Right atrium auricular region (tissue), 2 donors: ENCODE data around the gene GPR65. TPM values are rescaled to one million over a fixed set of nuclear protein-coding genes. Genes with fewer than 3 reads are reported as not detected.

ENCODE experiments used
- DNase-seq: peaks from one replicate; pipeline ENCODE4 v3.0.0-alpha.2; 2019; ENCODE audit warnings: low spot score
- H3K27ac ChIP-seq, 2 donors: fragments of 200-600 bp; sonication (generic); 1 replicate in 1 of 2; 2 replicates in 1 of 2; pipeline ENCODE4 v1.5.1; 2016 to 2019
- H3K27me3 ChIP-seq, 2 donors: fragments of 200-600 bp; sonication (generic); one replicate each; pipeline versions ENCODE4 v1.5.1 to v1.6.0; 2017 to 2019
- H3K36me3 ChIP-seq: fragments of 200-600 bp; sonication (generic); one replicate; pipeline ENCODE4 v1.5.1; 2016
- H3K4me1 ChIP-seq, 2 donors: fragments of 200-600 bp; sonication (generic); one replicate each; pipeline versions ENCODE4 v1.5.1 to v1.6.0; 2017 to 2019
- H3K4me3 ChIP-seq, 2 donors: fragments of 200-600 bp; sonication (generic); 1 replicate in 1 of 2; 2 replicates in 1 of 2; pipeline ENCODE4 v1.5.1; 2017 to 2019; ENCODE audit warnings: mild to moderate bottlenecking in 1 of 2, moderate library complexity in 1 of 2
- H3K9me3 ChIP-seq, 2 donors: fragments of 200-600 bp; sonication (generic); one replicate each; pipeline ENCODE4 v1.5.1; 2019
- total RNA-seq, 2 donors: library from RNA; depleted of rRNA; stranded (reverse); fragments of >200 nt; gene quantifications; one replicate each; pipeline ENCODE4 v1.1.0, GENCODE V29; 2016
- TF ChIP-seq, protein P1 (sequence below), 2 donors: fragments of 200-600 bp; sonication (generic); IDR thresholded peaks; one replicate each; pipeline ENCODE4 v1.5.1; 2019; ENCODE audit warnings: antibody characterized with exemption in 2 of 2

Gene GPR65
- total RNA-seq, 2 donors from 2014 or later = 0.26 to 1.3 TPM

DNA sequence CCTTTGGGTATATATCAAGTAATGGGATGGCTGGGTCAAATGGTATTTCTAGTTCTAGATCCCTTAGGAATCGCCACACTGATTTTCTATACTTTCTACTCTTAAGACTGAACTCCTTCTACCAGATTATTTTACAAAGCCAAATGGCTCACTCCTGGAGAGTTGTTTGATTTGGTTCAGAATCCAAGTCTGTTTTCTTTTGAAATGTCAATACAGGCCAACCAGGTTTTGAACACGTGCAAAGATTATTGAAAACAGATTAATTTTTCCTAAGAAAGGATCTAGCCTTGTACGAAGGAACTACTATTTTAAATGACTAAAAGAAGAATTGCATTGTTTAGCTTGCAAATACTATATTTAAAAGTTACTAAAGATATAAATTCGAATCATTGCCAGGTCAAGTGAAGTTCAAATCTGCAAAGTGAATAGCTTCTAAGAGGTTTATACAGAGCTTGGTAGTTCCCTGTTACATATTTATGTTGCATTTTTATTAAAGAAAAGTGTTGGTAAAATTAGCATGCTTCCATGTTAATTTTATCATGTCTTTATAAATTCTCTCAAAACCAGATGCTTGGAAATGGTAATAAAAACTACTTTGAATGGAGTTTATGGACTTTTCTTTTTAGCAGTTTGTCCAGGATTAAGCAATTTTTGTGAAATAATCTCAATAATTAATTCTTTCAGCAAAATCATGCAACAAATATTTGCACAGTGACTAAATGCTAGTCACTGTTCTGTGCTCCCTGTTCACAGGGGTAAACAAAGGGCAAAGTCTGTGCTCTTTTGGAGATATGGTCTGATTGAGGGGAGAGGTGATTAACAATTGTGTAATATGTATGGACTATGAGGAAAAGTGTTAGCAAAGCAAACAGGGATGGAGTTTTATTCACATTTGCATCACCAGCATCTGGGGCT lies 38.9 kb downstream of the GPR65 start:
- DNase-seq = no peak
- Histone ChIP-seq H3K4me1 (no peaks in the 10 kb centered on the region), H3K36me3 (no peaks in the 10 kb centered on the region), H3K27ac (no peak overlapping the region), H3K9me3 (no peaks in the 10 kb centered on the region), H3K27me3 (no peaks in the 10 kb centered on the region), H3K4me3 (no peak overlapping the region)
- TF ChIP-seq, protein P1, sequence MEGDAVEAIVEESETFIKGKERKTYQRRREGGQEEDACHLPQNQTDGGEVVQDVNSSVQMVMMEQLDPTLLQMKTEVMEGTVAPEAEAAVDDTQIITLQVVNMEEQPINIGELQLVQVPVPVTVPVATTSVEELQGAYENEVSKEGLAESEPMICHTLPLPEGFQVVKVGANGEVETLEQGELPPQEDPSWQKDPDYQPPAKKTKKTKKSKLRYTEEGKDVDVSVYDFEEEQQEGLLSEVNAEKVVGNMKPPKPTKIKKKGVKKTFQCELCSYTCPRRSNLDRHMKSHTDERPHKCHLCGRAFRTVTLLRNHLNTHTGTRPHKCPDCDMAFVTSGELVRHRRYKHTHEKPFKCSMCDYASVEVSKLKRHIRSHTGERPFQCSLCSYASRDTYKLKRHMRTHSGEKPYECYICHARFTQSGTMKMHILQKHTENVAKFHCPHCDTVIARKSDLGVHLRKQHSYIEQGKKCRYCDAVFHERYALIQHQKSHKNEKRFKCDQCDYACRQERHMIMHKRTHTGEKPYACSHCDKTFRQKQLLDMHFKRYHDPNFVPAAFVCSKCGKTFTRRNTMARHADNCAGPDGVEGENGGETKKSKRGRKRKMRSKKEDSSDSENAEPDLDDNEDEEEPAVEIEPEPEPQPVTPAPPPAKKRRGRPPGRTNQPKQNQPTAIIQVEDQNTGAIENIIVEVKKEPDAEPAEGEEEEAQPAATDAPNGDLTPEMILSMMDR (IDR thresholded peaks at IDR 0.05) = no peak

DNA sequence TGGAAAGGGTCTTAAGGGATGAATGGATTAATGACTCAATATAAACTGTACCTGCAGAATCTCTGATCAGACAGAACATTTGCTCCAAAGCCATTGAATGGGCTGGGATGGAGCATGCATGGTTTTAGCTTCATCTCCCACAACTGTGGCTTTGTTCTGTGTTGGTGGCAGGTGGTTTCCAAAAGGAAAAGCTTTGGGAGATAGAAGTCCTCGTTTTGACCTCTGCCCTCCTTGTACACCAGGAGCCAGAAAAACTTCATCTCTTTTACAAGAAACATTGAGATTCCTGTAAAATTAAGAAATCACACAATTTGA lies 39.5 kb downstream of the GPR65 start:
- Histone ChIP-seq H3K4me3 (no peak overlapping the region), H3K36me3 (no peaks in the 10 kb centered on the region), H3K9me3 (no peaks in the 10 kb centered on the region), H3K27me3 (no peaks in the 10 kb centered on the region), H3K27ac (no peak overlapping the region), H3K4me1 (no peaks in the 10 kb centered on the region)
- TF ChIP-seq, protein P1 (IDR thresholded peaks at IDR 0.05) = no peak
- no peak for DNase-seq

- no peak for DNase-seq
- H3K36me3 ChIP-seq = no peaks in the 10 kb centered on the region
- H3K9me3 ChIP-seq = no peaks in the 10 kb centered on the region
- no peak overlapping the region for H3K4me3 ChIP-seq
- TF ChIP-seq, protein P1 (IDR thresholded peaks at IDR 0.05) = no peak
- H3K27ac ChIP-seq = no peak overlapping the region
- H3K4me1 ChIP-seq = no peaks in the 10 kb centered on the region
- no peaks in the 10 kb centered on the region for H3K27me3 ChIP-seq
These were observed 40.0 kb downstream of the GPR65 start for GRCh38 chr14:88044776-88045446.

GRCh38 chr14:88045705-88046104 lies 40.8 kb downstream of the GPR65 start:
- no peaks in the 10 kb centered on the region for H3K27me3 ChIP-seq
- no peaks in the 10 kb centered on the region for H3K4me1 ChIP-seq
- H3K9me3 ChIP-seq = no peaks in the 10 kb centered on the region
- no peaks in the 10 kb centered on the region for H3K36me3 ChIP-seq
- H3K4me3 ChIP-seq = no peak overlapping the region
- no peak for DNase-seq
- TF ChIP-seq, protein P1 (IDR thresholded peaks at IDR 0.05) = no peak
- no peak overlapping the region for H3K27ac ChIP-seq

DNA sequence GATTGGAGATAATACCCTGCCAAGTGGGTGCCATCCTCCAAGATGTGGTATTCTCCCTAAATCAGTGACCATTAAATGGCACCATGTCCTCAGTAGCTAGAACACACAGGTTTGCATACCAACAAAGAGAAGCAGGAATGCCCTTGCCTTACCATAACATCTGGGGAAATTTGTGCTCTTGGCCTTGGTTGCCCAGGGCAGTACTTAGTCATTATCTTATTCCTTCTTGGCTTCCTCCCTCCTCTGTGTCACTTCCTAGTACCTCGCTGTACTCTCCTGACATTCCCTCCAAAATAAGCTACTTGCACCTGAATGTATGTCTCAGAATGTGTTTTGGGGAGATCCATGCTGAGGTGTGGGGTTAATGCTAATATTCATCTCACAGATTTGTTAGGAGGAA lies 43.4 kb downstream of the GPR65 start:
- no peak for DNase-seq
- Histone ChIP-seq H3K4me3 (no peak overlapping the region), H3K27ac (no peak overlapping the region), H3K27me3 (no peaks in the 10 kb centered on the region), H3K9me3 (no peaks in the 10 kb centered on the region), H3K36me3 (no peaks in the 10 kb centered on the region), H3K4me1 (no peaks in the 10 kb centered on the region)
- TF ChIP-seq, protein P1 (IDR thresholded peaks at IDR 0.05) = no peak
